GM12874 (cell line): Measurements from ENCODE around the gene MAJIN.

Experiments used
- CTCF ChIP-seq: IDR thresholded peaks from 2 replicates; pipeline ENCODE4 v1.5.1; 2011; ENCODE audit warnings: low read depth, mild to moderate bottlenecking, control low read depth, low read length, moderate library complexity; ENCODE audit not compliant: insufficient read depth

MAJIN gene

GRCh38 chr11:64928957-64929356, 43.0 kb downstream of the MAJIN start:
- TF ChIP-seq CTCF: no peak

DNA sequence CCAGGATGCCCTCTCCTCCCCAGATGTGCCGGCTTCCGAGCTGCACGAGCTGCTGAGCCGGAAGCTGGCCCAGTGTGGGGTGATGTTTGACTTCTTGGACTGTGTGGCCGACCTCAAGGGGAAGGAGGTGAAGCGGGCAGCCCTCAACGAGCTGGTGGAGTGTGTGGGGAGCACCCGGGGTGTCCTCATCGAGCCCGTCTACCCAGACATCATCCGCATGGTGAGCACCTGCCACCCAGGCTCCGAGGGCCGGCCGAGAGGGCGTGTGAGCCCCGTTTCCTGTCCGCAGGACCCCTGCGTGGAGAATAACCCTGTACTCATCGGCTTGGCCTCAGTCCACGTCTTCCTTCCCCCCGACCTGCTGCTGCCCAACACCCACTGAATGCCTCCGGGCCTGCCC, 45.2 kb downstream of the MAJIN start:
- no peak for TF ChIP-seq CTCF

DNA sequence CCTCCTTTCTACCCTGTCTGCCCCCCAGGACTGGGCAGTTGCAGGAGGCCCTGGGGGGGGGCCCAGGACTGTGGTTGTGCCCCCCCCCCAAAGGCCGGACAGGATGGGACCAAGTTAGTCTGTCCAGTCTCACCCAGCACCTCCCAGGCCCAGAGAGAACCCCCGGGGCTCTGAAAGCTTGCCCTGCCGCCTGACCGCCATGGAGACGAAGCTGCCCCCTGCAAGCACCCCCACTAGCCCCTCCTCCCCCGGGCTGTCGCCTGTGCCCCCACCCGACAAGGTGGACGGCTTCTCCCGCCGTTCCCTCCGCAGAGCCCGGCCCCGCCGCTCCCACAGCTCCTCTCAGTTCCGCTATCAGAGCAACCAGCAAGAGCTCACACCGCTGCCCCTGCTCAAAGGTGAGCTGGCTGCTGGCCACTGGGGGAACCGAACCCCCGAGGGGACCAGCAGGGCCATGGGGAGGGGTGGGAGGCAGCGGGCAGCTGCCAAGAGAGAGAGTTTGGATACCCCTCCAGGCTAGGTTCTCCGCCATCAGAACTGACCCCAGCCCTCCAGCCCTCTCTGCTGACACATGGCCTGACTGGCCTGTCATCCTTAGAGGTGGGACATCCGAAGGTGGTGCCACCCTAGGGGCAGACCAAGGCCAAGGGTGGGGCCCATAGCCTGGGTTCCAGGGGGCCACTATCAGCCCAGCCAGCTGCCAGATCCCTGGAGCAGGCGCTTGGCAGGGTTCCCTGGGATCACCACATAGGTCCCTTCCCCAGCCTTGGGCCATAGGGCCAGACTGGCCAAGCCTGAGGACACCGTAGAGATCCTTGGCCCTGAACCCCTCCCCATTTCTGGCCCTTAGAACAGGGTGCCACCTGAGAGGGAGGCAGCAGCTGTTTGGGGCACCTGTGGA, 46.1 kb downstream of the MAJIN start:
- TF ChIP-seq CTCF: no peak

DNA sequence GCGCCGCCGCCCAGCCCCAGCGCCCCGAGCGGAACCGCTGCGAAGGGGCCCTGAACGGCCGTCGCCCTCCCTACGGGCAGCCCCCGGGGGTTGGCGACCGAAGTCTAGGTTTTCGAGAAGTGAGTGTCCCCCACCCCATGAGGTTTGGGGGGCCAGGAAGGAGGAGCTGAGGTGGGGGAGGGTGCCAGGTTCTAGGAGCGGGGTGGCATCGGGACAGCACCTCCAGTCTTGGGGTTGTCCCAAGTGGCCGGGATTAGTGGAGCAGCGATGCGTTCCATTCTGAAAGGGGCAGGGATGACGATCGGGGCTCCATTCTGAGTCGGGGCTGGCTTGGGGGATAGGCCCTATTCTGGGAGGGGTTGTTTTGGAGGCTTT, 47.0 kb downstream of the MAJIN start:
- TF ChIP-seq CTCF: no peak

DNA sequence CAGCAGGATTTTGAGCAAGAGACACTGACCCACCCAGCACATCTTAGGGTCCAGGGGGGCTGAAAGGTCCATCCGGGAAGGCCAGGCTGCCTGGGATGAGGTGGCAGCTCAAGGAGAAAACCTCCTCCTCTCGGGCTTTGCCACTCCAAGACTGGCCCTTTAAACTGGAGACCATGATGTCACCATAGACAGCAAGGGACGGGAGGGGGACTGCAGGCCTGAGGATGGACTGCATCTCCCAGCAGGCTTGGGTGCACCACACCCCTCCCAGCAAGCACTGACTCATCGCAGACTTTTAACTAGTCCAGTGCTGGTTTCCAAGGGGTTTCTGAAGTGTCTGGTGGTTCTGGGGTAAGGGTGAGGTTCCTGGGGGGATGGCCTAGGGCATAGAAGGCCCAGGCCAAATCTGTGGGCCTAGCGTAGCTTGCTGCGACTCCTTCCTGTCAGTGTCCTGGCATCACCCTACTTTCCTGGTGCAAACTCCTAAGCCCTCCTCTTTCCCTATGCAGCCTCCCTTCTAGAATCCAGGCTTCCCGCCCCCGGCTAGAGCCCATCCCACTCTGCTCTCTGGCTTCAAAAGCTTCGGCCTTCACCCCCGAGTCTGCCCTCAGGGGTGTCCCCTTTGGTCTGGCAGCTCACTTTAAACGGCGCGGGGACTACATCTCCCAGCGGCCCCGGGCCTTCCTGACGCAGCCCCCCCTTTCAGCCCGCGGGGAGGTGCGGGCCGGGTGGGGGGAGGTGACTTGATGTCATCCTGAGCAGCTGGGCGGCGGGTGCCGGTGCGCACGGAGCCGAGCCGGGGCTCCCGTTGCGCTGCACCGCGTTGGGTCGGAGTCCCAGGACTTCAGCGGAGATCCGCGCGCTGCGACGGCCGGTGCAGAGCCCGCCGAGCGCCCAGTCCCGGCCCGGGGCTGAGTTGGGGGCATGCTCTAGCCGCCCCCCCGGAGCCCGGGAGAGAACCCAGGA, 47.7 kb downstream of the MAJIN start, which contains the start of gene PPP2R5B:
TSS of gene PPP2R5B (plus strand) at position 746 of the 966 bp plus-strand sequence. CDS start 1,046 bp downstream, outside the sequence.
- no peak for TF ChIP-seq CTCF

- TF ChIP-seq CTCF: no peak
Observed at GRCh38 chr11:64923151-64923661, 48.7 kb downstream of the MAJIN start.

DNA sequence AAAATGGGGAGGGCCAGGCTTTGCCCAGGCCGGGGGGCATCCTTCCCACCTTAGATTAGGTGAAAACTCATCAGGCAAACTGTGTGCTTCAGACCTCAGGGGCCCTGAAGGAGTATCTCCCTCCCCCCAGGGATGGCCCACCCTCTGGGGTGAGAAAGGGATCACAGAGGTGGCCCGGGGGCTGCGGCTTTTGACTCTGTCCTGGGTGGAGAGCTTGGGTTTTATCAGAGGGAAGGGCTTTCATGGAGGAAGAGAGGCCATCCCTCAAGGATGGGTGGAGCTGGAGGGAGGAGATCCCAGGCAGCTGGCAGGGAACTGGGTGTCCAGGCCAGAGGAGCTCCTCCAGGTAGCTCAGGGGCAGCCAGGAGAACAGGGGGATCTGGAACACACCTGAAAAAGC, 50.5 kb downstream of the MAJIN start:
- TF ChIP-seq CTCF: no peak
